Fibroblast of villous mesenchyme (primary cell): Measurements from ENCODE around the gene ZFR2. TPM values are rescaled to one million over a fixed set of nuclear protein-coding genes. Genes with fewer than 3 reads are reported as not detected.

Experiments used
- DNase-seq: peaks from one replicate; pipeline ENCODE4 v3.0.0-alpha.2; 2010; ENCODE audit warnings: low read depth
- H3K4me3 ChIP-seq: 2 replicates; pipeline ENCODE4 v1.5.1; 2011; ENCODE audit warnings: low read depth, mild to moderate bottlenecking, low read length
- total RNA-seq: library from RNA; depleted of rRNA; stranded (reverse); fragments of >200 nt; gene quantifications from 2 replicates; pipeline ENCODE4 v1.2.3, GENCODE V29; 2012
- TF ChIP-seq, protein P1 (sequence below): IDR thresholded peaks from 2 replicates; pipeline ENCODE4 v1.5.1; 2012; ENCODE audit warnings: low read depth, mild to moderate bottlenecking, low read length; ENCODE audit not compliant: insufficient read depth

Gene ZFR2
- total RNA-seq, 1 donor = not detected

DNA sequence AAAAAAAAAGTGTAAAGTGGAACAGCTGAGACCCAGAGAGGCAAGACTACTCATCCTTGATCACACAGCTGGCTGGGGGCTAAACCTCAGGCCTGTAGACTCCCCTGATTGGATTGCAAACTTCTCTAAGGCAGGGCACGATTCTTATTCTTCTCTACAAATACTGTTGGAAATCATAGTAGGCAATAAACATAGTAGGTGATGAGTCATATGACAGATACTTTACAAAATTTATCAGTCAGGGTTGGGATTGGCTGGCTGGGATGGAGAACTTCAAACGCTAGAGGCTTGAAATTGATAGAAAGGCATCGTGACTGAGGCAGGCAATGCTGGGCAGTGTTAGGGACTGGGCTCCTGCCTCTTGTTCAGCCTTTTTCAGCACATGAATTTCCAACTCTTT, 76.7 kb downstream of the ZFR2 start:
- TF ChIP-seq, protein P1, sequence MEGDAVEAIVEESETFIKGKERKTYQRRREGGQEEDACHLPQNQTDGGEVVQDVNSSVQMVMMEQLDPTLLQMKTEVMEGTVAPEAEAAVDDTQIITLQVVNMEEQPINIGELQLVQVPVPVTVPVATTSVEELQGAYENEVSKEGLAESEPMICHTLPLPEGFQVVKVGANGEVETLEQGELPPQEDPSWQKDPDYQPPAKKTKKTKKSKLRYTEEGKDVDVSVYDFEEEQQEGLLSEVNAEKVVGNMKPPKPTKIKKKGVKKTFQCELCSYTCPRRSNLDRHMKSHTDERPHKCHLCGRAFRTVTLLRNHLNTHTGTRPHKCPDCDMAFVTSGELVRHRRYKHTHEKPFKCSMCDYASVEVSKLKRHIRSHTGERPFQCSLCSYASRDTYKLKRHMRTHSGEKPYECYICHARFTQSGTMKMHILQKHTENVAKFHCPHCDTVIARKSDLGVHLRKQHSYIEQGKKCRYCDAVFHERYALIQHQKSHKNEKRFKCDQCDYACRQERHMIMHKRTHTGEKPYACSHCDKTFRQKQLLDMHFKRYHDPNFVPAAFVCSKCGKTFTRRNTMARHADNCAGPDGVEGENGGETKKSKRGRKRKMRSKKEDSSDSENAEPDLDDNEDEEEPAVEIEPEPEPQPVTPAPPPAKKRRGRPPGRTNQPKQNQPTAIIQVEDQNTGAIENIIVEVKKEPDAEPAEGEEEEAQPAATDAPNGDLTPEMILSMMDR = no peak
- H3K4me3 ChIP-seq = no peak overlapping the region
- DNase-seq = no peak

DNA sequence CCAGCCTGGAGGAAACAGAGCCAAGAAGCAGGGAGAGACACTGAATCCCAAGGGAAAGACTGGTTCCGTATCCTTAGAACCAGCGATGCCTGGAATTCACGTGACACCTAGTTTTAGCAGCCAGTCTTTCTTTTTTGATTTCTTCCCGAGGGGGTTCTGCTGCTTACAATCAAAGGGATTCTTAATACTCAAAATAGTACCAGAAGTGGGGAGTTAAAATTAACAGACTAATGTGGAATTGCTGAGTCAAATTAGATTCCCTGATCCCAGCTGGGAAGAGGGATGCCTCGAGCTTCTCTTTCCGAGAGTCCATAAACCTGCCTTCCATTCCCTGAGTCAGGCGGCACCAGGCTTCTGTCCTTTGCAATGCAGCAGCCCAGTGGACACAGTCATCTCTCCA, 77.9 kb downstream of the ZFR2 start:
- TF ChIP-seq, protein P1 = no peak

DNA sequence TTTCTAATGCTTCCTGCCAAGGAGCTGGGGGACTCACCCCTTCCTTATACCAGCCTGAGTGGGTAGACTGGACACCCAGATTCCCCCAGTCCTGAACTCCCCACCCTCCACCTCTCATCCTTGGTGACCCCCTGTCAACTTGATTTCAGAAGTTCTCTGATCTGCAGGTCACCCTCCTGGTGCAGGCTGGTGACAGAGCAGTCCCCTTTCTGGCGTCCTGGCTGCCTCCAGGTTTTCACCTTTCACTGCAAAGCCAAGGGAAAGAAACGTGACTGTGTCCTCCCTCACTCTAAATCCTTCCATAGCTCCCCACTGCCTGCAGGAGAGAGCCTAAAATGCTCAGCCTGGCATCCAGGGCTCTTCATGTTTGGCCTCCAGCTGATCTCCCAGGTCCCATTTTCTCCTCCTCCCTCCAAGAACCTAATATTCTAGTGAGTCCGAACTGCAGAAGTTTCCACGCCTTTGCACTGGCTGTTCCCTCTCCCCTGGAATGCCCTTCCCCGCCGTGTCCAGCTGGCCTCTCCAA, 78.6 kb downstream of the ZFR2 start:
- TF ChIP-seq, protein P1 = no peak
- no peak overlapping the region for H3K4me3 ChIP-seq
- DNase-seq = no peak

More for the DNA sequence above, 77.9 kb downstream of the ZFR2 start:
- H3K4me3 ChIP-seq = no peak overlapping the region
- no peak for DNase-seq

DNA sequence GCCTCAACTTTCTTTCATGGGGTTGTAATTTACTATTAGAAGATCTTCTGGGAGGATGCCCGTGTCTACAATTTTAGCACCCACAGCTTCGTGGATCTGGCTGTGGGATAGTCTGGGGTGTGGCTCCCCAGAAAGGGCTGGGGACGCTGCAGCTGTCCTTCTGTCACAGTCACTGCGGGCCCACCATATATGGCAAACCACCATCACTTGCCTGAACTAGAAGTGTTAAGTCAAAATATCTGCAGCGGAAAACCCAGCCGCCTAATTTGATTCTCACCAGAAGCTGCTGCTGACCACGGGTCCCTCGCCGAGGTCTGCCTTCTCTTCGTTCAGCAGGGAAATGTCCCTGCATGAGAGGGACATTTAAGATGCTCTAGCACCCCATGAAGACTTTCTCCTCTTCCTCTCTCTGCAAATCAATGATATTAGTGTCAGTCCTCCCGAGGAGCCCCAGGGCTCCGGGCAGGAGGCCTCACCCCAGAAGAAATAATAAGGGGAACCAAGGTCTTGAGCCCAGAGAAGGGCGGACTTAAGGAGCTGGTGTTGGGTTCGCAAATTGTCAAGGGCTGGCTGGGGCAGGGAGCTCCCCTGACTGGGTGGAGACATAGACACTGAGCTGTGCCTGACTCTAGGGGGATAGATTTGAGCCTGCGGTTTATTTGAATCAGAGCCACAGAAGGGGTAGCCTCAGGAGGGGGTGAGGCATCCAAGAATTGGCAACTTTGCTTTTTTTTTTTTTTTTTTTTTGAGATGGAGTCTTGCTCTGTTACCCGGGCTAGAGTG, 79.7 kb downstream of the ZFR2 start:
- no peak for DNase-seq
- H3K4me3 ChIP-seq = no peak overlapping the region
- TF ChIP-seq, protein P1 = no peak

DNA sequence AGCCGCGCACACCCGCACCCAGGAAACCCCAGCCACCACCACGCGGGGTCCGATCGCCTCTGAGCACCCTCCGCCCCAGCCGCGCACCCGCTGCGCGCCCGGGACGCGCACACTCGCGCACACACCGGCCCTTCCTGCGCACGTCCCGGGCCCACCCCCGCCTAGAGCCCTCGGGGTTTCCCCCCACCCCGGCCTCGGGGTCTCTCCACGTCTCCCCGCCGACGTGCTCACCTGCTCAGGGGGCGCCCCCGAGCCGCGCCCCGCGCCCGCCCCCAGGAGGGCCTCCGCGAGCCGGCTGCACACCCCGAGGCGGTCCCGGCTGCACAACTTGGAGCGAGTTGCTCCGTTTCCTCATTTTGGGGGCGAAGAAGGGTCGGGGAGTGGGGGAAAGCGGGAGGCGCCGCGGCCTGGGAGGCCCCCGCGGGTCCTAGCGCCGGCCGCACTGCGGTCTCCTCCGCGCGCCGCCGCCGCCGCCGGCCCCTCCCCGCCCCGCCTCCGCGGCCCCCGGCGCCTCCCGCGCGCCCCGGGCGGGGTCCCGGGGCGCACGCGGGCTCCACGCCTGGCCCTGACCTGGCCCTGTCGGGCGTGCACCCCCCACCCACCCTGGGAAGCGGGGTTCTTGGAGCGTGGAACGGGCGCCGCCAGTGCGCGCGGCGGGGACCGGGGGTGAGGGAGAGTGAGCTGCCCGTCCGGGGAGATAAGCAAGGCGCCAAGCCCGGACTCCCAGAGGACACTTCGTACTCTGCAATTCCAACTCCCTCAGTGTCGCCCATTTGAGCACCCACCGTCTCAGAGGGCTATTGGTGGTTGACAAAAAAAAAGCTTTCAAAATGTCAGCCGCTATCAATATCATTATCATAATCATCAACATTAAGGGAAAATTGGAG, 82.7 kb downstream of the ZFR2 start, which contains the start of gene MATK:
MATK (minus strand) TSS at position 444 of the 887 bp plus-strand sequence. CDS start 1,246 bp downstream, outside the sequence.
- no peak for DNase-seq
- H3K4me3 ChIP-seq = no peak within 1 kb of the TSS
- TF ChIP-seq, protein P1 = no peak

DNA sequence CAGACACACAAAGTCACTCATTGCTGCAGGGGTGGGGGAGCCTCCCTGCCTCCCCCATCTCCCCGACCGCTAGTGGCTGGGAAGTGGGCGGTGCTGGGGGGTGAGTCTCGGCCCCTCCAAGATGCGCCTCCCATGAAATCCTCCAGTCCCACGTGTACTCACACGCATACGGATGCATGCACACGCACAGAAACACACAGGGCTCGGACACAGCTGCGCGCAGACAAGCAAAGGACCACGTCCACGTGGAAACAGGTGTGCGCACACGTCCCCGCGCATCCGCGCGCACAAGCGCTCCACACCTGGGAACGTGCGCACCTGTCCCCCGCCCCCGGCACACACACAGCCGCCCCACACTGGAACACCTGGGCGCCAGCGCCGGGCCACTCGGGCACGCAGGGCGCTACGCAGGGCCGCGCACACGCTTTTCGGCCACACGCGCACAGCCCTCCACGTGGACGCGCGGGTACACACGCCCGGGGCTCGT, 83.3 kb downstream of the ZFR2 start:
- no peak overlapping the region for H3K4me3 ChIP-seq

More for the DNA sequence above, 83.3 kb downstream of the ZFR2 start:
- DNase-seq = no peak
- TF ChIP-seq, protein P1 = no peak
